Measurements from ENCODE around the gene LCLAT1.
"Not testable (repeated sequence)": the region's sequence is repeated elsewhere in the genome, so short reads cannot be mapped to it uniquely, and the experiment has no call there.

LCLAT1 gene

DNA sequence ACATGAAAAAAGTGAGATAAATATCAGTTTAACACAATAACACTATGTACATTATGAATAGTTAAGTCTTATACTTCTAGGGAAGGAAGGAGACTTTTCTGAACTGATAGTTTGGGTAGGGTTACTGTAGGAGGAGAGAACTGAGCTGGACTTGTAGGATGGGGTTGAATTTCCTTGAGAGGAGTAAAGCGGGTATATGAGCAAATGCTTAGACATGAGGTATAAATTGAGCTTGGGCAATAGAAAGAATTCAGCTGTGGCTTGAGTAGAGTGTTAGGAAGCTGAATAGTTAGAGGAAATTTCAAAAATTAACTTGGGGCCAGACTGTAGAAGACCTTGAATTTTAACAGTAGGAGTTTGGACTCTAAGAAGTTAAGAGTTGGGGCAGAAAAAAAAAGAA lies 45.1 kb downstream of the LCLAT1 start:
- DNase-seq, result no peak

DNA sequence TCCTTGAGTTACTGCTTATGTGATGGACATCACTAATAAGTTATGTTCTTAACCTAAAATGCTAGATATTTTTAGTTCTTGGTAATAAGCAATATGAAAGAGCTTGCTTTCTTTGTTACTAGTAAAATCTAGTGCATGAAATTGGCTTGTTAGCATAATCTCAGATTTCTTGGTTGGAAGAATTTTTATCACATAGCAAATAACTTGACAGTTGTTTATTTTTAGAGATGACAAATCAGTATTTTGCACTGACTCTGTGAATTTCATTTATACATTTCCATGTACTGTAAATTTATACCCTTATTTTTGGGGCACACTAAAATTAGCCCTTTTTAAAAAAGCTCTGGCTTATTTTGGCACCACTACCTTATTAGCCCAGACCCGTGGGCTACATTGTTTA lies 45.6 kb downstream of the LCLAT1 start:
- DNase-seq, result no peak

DNA sequence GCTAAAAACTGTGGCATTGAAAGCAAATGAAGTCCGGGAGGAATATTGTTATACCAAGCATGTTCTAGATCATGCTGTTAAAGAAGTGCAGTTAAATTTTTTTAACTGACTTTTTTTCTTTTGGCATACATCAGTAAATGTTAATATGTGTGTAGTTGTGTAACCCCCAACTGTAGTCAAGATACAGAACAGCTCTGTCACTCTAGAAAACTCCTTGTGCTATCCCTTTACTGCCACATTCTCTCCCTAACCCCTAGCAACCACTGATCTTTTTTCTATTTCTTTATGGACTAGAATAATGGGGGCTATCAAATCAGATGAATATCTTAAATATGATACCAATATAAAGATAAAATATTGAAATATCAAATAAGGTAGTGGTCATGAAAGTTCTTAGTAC lies 46.4 kb downstream of the LCLAT1 start:
- no peak for DNase-seq

DNA sequence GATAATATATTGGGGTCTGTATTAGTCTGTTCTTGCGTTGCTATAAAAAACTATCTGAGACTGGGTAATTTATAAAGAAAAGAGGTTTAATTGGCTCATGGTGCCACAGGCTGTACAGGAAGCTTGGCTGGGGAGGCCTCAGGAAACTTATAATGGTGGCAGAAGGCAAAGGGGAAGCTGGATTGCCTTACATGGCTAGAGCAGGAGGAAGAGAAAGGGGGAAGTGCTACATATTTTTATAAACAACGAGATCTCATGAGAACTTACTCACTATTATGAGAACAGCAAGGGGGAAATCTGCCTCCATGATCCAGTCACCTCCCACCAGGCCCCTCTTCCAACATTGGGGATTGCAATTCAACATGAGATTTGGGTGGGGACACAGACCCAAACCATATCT lies 48.9 kb downstream of the LCLAT1 start:
- DNase-seq, result peak; percentile 75 to 76

DNA sequence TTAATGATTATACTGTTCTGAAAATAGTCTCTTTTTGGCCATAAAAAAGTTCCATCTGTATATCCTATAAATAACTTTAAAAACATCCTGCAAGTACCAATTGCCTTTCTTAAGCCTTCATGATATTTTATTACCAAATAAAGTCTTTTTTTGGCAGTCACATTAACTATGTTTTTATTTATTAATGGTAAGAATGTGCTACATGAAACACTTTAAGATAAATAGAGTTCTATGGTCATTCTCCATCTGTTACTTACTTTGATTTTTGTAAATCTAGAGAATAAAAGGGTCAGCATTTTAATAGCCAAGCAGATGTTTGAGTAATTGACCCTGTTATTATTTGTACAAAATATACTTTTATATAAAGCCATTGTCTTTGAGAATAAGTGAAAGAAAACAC lies 52.6 kb downstream of the LCLAT1 start:
- no peak for DNase-seq

DNA sequence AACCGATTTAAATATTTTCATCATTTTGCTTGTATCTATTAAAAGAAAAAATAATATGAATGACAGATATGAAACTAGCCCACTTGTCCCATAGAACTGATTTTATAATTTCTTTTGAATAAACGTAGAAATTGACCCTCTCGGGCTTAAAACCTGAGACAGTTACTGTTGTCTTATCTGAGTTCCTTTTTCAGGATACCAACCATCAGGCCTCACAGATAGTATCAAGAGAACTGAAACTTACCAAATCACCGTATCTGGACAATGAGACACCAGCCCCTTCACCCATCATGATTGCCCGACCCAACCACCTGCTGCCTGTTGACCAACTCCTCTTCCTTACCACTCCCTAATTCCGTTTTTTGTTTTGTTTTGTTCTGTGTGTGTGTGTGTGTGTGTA lies 53.7 kb downstream of the LCLAT1 start:
- DNase-seq, result no peak

DNA sequence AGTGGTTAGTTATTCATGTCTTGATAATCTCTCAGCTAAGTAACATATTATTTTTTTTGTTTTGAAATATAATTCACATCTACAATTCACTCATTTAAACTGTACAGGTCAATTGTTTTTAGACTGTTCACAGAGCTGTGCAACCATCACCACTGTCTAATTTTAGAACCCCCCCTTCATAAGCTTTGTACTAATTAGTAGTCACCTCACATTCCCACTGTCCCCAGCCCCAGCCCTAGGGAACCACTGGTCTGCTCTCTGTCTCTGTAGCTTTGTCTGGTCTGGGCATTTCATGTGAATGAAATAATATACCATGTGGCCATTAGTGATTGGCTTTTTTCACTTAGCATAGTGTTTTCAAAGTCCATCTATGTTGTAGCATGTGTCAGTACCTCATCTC lies 55.3 kb downstream of the LCLAT1 start:
- DNase-seq, result no peak

DNA sequence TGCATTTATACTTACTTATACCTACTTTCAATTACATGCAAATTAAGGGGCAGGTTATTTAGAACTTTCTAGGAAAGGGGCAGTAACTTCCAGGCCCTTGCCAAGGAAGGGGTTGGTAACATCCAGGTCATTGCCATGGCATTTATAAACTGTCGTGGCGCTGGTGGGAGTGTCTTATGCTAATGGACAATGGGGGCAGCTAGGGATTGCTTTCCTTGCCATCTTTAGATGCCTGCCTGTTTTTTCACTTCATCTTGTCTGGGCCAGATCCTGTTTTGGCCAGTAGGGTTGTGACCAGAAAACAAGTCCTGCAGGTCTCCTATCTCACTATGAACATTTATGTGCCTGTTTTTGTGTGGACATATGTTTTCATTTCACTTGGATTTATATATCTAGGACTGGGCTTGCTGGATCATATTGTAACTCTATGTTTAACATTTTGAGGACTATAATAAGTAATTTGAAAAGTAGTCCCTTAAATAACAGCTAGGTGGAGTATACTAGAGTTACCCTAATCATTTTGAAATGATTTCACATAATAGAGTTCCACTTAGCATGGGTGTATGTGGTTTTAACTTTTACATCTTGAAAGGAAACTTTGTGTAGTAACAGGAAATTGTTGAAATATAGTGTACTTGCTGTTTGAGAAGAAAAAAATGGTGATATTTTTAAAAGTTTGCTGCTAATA lies 56.1 kb downstream of the LCLAT1 start:
- DNase-seq, result peak in 1 of 2 donors; percentile 90

DNA sequence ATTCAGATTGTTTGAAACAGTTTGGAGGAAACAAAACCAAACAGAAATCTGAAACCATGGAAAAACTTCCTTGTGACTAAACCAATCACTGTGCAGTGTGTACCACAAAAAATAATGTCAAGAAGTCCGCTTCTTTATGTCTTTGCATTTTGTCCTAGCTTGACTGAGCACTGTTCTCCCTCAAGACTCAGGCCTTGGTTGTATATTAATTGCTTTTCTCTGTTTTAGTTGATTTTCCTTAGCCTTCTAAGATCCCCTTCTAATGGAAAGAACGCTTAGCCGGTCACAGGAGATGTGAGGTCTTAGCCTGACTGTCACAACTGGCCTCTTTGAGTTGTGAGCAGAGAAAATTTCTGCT lies 56.6 kb downstream of the LCLAT1 start:
- peak in 1 of 2 donors; percentile 2 for DNase-seq

DNA sequence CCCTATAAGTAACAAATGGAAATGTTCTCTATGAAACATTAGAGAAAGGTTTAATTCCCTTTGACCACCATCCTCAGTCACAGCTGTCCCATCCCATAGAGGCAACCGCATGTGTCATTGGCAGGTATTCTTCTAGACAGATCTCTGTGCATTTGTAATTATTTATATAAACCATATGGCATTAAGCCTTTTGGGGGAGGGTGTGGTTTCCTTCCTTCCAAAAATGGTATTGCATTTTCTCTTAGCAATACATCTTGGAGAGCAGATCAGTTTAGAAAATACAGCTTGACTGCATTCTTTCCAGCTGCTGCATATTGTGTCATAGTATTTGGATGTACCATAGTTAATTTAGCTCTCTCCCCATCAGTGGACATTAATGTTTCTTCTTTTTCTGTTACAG lies 57.7 kb downstream of the LCLAT1 start:
- no peak for DNase-seq

DNA sequence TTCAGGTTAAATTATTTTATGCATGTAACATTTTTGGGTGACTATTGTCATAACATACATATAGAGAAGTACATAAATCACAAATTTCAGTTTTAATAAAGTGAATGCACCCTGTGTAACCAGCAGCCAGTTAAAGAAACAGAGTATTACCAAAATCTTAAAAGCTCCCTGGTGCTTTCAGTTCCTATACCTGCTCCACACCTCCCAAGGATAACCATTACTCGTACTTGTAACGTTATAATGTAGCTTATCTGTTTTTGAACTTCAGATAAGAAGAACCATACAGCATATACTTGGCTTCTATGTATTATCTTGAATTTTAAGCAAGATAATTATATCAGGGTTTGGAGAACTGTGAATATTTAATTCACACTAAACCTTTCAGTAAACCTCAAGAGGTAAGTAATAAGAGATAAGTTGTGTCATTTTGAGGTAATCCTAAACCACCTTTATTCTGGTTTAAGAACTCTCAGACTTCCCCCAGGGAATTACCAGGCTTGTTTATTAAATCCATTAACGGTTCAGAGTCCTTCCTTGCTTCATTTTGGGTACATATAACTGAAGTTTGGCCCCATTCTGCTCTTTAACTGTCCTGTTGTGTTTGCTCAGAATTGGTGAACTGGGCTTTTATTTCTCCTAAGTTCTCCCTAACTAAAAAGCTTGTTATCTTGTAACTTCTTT lies 58.6 kb downstream of the LCLAT1 start:
- DNase-seq, result no peak

DNA sequence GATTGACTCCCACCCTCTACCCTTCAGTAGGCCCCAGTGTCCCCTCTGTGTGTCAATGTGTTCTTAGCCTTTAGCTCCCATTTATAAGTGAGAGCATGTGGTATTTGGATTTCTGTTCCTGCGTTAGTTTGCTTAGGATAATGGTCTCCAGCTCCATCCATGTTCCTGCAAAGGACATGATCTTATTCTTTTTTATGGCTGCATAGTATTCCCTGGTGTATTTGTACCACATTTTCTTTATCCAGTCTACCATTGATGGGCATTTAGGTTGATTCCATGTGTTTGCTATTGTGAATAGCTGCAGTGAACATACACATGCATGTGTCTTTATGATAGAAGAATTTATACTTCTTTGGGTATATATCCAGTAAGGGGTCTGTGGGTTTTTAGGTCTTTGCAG lies 60.4 kb downstream of the LCLAT1 start:
- not testable (repeated sequence) for DNase-seq

DNA sequence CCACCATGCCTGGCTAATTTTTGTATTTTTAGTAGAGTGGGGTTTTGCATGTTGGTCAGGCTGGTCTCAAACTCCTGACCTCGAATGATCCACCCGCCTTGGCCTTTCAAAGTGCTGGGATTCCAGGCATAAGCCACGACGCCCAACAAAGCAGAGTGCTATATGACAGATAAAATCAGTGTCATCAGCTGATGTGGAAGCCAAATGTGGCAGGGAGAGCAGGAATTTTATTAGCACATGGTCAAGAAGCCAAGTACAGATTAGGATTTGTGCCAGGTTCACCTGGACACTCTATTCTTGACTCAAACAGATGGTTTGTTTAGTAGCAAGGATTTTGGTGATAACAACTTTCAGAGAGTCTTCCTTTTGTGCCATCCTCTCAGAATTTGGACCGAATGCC lies 62.7 kb downstream of the LCLAT1 start:
- DNase-seq, result no peak

DNA sequence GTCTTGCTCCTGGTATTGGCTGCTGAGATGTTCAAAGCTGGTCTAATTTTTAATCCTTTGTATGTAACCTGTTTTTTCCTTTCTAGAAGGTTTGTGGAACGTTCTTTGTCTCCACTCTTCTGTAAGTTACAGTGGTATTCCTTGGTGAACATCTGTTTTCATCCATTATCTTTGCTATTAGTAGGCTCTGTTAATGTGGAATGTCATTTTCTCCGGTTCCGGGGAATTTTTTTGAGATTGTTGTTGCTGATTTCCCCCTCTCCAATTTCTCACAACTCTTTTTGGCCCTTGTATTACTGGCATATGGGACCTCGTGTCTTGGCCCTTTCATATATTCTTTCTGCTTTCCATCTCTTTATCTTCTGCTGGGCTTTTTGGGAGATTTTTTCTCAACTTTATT lies 63.4 kb downstream of the LCLAT1 start:
- DNase-seq, result no peak

DNA sequence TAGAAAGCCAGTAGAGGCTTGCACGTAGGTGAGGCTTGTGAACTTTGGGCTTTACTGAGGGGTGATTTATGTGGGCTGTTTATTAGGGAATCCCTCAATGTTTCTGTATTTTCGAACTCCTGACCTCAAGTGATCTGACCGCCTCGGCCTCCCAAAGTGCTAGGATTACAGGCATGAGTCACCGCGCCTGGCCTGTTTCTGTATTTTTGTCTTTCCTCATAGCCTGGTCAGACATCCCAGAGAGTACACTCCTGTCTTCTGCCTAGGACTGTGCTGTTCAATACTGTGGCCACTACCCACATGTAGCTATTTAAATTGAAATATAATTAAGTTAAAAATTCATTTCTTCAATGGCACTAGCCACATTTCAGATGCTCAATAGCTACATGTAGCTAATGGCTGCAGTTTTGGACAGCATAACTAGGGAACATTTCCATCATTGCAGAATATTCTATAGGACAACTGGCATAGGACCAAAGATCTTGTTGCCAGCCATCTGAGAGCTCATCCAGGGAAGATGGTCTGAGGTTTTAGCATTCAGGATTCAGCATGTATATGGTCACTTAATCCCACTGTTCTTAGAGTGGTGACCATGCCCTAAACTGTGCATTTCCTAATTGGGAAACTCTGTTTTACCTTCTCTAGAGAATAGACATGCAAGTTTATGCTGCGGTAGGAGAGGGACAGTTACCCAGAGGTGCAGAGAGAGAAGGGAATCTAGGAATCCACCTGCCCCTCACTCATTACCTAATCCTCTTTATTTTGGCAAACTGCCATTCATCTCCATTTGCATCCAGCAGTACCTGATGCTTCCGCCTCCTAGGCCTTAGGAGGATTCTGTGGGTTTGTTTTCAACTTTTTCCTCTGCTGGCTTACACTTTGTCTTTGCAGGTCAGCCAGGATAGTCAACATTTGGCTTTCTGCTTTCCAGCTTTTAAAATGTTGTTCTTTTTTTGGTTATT lies 64.4 kb downstream of the LCLAT1 start:
- DNase-seq, result peak; percentile 56 to 61

DNA sequence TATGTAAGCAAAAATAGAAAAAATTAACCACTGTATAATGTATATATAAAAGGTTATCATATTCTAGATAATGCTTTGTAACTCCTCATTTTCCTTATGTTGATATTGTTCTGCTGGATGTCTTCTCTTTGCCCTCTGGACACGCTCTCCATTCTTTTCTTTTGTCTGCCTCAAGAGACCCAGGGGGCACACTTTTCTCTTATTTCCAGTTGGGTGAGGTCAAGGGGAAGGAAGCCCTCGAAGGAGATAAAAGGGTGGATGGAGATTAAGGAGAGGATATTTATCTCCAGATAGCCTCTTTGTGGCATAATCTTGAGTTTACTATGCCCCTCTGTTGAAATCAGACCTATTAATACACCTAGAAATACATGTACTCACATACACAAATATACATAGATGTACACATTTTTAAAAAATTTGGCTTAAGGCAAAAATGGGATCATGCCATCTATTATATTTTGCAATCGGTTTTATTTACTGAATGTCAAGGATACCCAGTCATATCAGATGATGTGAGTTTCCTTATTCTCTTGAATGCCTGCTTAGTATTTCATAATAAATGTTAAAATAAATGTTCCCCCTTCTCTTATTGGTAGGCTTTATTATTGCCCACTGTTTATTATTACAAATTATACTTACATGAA lies 65.3 kb downstream of the LCLAT1 start:
- DNase-seq, result peak in 1 of 2 donors; percentile 63

DNA sequence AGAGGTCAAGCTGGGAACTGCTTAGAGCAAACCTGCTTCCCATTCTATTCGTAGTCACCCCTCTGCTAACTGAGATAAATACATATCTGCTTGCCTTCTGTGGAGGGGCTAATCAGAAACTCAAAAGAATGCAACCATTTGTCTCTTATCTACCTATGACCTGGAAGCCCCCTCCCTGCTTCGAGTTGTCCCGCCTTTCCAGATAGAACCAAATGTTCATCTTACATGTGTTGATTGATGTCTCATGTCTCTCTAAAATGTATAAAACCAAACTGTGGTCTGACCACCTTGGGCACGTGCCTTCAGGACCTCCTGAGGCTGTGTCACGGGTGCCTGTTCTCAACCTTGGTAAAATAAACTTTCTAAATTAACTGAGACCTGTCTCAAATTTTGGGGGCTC lies 66.6 kb downstream of the LCLAT1 start:
- not testable (repeated sequence) for DNase-seq

DNA sequence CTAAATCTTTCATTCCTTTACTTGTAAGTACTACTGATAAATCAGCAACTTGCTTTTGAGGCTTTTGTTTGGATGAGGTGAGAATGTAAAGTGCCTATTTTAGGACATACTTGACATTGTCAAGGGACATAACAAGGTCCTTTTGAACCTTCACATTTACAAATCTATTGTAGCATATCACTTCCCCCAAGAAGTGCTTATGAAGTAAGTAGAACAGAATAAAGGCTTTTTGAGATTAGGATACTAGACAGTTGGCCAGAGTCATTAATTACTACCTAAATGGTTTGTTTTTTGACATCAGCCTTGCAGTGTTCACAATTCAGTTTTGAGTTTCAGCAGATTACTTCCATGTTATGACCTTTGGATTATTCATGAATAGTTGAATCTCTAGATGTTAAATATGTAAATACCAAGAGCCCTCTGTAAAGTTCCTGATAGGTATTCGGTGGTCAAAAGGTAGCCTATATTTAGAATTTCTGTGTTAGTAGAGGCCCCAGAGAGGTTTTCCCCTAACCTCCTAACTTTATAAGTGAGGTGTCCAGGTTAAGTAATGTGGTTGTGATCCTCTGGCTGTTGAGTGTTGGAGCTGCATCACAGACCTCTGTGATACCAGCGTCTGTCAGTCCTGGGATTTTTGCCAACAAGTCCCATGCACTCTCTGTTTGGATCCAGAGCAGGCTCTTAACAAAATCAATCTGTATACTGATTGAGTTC lies 67.2 kb downstream of the LCLAT1 start:
- no peak for DNase-seq

DNA sequence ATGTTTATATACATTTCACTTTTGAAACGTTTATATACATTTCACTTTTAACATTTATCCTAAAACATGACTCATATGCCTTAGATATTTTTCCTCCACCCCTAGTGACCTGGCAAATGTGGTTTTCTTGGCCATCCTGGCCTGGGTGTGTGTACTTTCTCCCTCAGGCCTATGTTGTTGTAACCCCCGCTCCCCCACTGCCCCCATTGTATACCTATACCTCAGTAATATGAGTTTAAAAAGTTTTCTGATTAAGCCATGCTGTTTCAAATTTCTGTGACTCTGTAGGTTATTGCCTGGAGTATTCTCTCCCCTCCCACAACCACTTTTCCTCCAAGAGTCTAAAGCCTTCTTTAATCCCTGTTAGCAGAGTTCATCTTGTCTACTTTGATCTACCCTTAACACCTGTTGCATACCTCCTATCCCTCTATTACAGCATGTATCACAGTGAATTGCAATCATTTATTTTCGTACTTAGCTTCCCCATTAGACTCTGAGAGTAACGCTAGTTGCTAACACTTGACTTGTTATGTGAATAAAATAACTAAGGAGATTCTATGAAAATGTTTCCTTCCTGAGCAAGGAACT lies 67.9 kb downstream of the LCLAT1 start:
- no peak for DNase-seq

DNA sequence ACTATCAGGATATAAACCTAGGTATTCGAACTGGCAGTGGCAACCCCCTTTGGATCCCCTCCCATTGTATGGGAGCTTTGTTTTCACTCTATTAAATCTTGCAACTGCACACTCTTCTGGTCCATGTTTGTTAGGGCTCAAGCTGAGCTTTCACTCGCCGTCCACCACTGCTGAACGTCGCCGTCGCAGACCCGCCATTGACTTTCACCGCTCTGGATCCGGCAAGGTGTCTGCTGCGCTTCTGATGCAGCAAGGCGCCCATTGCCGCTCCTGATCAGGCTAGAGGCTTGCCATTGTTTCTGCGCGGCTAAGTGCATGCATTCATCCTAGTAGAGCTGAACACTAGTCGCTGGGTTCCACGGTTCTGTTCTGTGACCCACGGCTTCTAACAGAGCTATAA lies 69.1 kb downstream of the LCLAT1 start:
- no peak for DNase-seq

DNA sequence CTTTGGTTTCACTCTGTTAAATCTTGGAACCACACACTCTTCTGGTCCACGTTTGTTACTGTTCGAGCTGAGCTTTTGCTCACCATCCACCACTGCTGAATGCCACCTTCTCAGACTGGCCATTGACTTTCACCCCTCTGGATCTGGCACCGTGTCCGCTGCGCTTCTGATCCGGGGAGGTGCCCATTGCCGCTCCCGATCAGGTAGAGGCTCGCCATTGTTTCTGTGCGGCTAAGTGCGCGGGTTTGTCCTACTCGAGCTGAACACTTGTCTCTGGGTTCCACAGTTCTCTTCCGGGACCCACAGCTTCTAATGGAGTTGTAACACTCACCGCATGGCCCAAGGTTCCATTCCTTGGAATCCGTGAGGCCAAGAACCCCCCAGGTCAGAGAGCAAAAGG lies 72.8 kb downstream of the LCLAT1 start:
- no peak for DNase-seq

DNA sequence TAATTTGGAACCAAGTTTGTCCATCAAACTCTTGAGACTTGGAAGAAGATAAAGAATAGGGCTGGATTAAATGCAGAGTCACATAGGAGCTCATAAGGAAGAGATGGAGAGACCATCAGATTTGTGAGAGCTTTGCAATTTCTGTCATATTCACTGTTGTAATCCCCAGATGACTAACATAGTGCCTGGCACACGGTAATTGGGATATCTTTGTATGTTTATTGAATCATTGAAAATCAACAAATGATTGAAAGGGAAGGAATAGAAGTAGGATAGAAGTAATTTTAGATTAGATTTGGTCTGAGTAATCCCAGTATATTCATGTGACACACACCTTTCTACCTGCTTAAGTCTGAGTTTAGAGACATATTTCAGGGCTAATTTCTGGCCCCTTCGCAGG lies 75.4 kb downstream of the LCLAT1 start:
- no peak for DNase-seq

Measured in inflammatory macrophage (primary cell).